ENCODE results near the gene CIZ1. TPM values are rescaled to one million over a fixed set of nuclear protein-coding genes. Genes with fewer than 3 reads are reported as not detected.
A peak's percentile ranks its signal among the peaks of the same experiment; 100 is the strongest.

Gene CIZ1
- polyA plus RNA-seq, 1 of the 3 experiments (the other 2 are of a cell fraction): 37.0 TPM

GRCh38 chr9:128192601-128193371 is 1.4 kb upstream of the CIZ1 start (continued):
- TF ChIP-seq REST (IDR thresholded peaks at IDR 0.05; ENCODE audit: low read depth, low read length): no peak
- no peak for TF ChIP-seq RCOR1 (IDR thresholded peaks at IDR 0.05; ENCODE audit: low read length)
- TF ChIP-seq RFX5 (IDR thresholded peaks at IDR 0.05; ENCODE audit: low read length): no peak
- no peak for TF ChIP-seq EP300 (IDR thresholded peaks at IDR 0.05; ENCODE audit: borderline replicate concordance in 1 of 2, low read depth in 1 of 2, low read length in 1 of 2)
- no peak for TF ChIP-seq NRF1 (IDR thresholded peaks at IDR 0.05; ENCODE audit: low read depth, low read length)
- TF ChIP-seq SIN3A (IDR thresholded peaks at IDR 0.05; ENCODE audit: borderline replicate concordance, low read depth, low read length): peak; percentile 24; the same call in 1 of the 2 replicates
- TF ChIP-seq NFIC (IDR thresholded peaks at IDR 0.05; ENCODE audit: borderline replicate concordance): no peak
- TF ChIP-seq JUND (IDR thresholded peaks at IDR 0.05): no peak
- peak; percentile 74 for TF ChIP-seq RAD21 (IDR thresholded peaks at IDR 0.05; ENCODE audit: low read length)
- TF ChIP-seq GATA2 (CRISPR knock-in tag; IDR thresholded peaks at IDR 0.05): no peak
- TF ChIP-seq EZH2phosphoT487 (IDR thresholded peaks at IDR 0.05; ENCODE audit: borderline replicate concordance, low read depth): no peak
- no peak for TF ChIP-seq YY1 (IDR thresholded peaks at IDR 0.05; ENCODE audit: low read depth)
- TF ChIP-seq PBX3 (IDR thresholded peaks at IDR 0.05): peak; percentile 88
- TF ChIP-seq CHD2 (IDR thresholded peaks at IDR 0.05; ENCODE audit: low read length, partially characterized antibody): peak; percentile 40
- no peak for TF ChIP-seq TCF12 (IDR thresholded peaks at IDR 0.05)
- TF ChIP-seq IRF3 (IDR thresholded peaks at IDR 0.05; ENCODE audit: low read depth, low read length): no peak
- no peak for TF ChIP-seq MEF2A (IDR thresholded peaks at IDR 0.05; ENCODE audit: borderline replicate concordance, low read depth)
- TF ChIP-seq RXRA (IDR thresholded peaks at IDR 0.05; ENCODE audit: borderline replicate concordance, low read depth): no peak
- TF ChIP-seq MAX (IDR thresholded peaks at IDR 0.05; ENCODE audit: low read depth): peak; percentile 78
- peak; percentile 66 for TF ChIP-seq MXI1 (IDR thresholded peaks at IDR 0.05; ENCODE audit: low read depth, low read length)
- TF ChIP-seq CTCF (IDR thresholded peaks at IDR 0.05): peak; percentile 55
- TF ChIP-seq ZBTB33 (IDR thresholded peaks at IDR 0.05; ENCODE audit: borderline replicate concordance, low read depth): no peak
- no peak for TF ChIP-seq FOXJ3 (CRISPR knock-in tag; IDR thresholded peaks at IDR 0.05)
- peak; percentile 42; the same call in 1 of the 2 replicates for TF ChIP-seq TAF1 (IDR thresholded peaks at IDR 0.05; ENCODE audit: borderline replicate concordance, low read depth, low read length)
- TF ChIP-seq GABPA (IDR thresholded peaks at IDR 0.05; ENCODE audit: low read depth): no peak
- no peak for TF ChIP-seq TEAD4 (IDR thresholded peaks at IDR 0.05; ENCODE audit: borderline replicate concordance, insufficient read depth)

Measured in SK-N-SH (cell line).